SK-N-SH treated with all-trans-retinoic acid at 6 μM for 48 hours (cell line): ENCODE results near the gene NTMT1.

Experiments
- ARNTL ChIP-seq: fragments of 450-650 bp; formaldehyde crosslinking; IDR thresholded peaks from 2 replicates; pipeline ENCODE4 v1.5.0; 2020; ENCODE audit warnings: low read depth, mild to moderate bottlenecking, moderate library complexity, borderline replicate concordance
- BACH2 ChIP-seq: fragments of 250-450 bp; sonication (Bioruptor Pico); IDR thresholded peaks from 2 replicates; pipeline ENCODE4 v1.9.0; 2021; ENCODE audit warnings: mild to moderate bottlenecking, borderline replicate concordance
- CSDC2 ChIP-seq: fragments of 250-450 bp; sonication (Bioruptor Pico); IDR thresholded peaks from 2 replicates; pipeline ENCODE4 v1.5.0; 2020; ENCODE audit warnings: mild to moderate bottlenecking, moderate library complexity
- OSR1 ChIP-seq: fragments of 250-450 bp; sonication (Bioruptor Pico); IDR thresholded peaks from 2 replicates; pipeline ENCODE4 v1.8.0; 2022; ENCODE audit warnings: moderate library complexity, mild to moderate bottlenecking, inconsistent platforms
- RARB ChIP-seq: fragments of 250-450 bp; sonication (Bioruptor Pico); IDR thresholded peaks from 2 replicates; pipeline ENCODE4 v1.8.0; 2021; ENCODE audit warnings: mild to moderate bottlenecking, moderate library complexity
- SNAI2 ChIP-seq: fragments of 250-450 bp; sonication (Bioruptor Pico); IDR thresholded peaks from 2 replicates; pipeline ENCODE4 v1.5.0; 2020; ENCODE audit warnings: mild to moderate bottlenecking, moderate library complexity
- TCF4 ChIP-seq: fragments of 250-450 bp; sonication (Bioruptor Pico); IDR thresholded peaks from 2 replicates; pipeline ENCODE4 v1.8.0; 2021; ENCODE audit warnings: mild to moderate bottlenecking, moderate library complexity, borderline replicate concordance
- ZNF565 ChIP-seq: fragments of 450-650 bp; formaldehyde crosslinking; conservative IDR thresholded peaks from 2 replicates; pipeline ENCODE4 v1.5.0; 2020; ENCODE audit warnings: low read depth, mild to moderate bottlenecking, moderate library complexity
- ZNF70 ChIP-seq: fragments of 450-650 bp; formaldehyde crosslinking; IDR thresholded peaks from 2 replicates; pipeline ENCODE4 v1.5.0; 2020; ENCODE audit warnings: mild to moderate bottlenecking, moderate library complexity
- ZNF8 ChIP-seq: fragments of 450-650 bp; formaldehyde crosslinking; IDR thresholded peaks from 2 replicates; pipeline ENCODE4 v1.5.0; 2020; ENCODE audit warnings: mild to moderate bottlenecking, moderate library complexity
- TF ChIP-seq, protein P1 (sequence below): fragments of 250-450 bp; sonication (Bioruptor Pico); IDR thresholded peaks from 2 replicates; pipeline ENCODE4 v1.8.0; 2020; ENCODE audit warnings: mild to moderate bottlenecking, moderate library complexity, borderline replicate concordance
- TF ChIP-seq, protein P2 (sequence below): fragments of 250-450 bp; sonication (Bioruptor Pico); IDR thresholded peaks from 2 replicates; pipeline ENCODE4 v1.5.0; 2020; ENCODE audit warnings: mild to moderate bottlenecking, moderate library complexity

DNA sequence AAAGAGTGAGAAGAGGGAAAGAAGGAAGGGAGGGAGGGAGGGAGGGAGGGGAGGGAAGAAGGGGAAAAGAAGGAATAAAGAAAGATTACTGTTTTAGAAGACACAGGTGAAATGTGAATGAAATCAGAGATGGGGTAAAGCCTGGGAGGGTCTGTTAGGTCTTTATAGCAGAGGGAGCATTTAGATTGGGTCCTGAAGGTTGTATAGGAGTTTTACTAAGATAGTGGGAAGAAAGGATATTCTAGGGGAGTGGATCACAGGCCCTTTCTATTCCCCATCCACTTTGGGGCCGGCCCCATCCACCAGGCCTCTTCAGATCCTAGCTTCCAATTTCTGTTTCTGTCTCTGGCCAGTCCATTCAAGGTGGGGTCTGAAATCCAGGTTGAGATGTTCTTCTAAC is 40.6 kb upstream of the NTMT1 start:
- TF ChIP-seq SNAI2 (CRISPR knock-in tag) (no peak), BACH2 (CRISPR knock-in tag) (no peak), TCF4 (no peak), CSDC2 (CRISPR knock-in tag) (no peak), ZNF565 (CRISPR knock-in tag) (no peak), ZNF8 (CRISPR knock-in tag) (no peak), RARB (no peak), ARNTL (no peak), OSR1 (CRISPR knock-in tag) (no peak), ZNF70 (CRISPR knock-in tag) (no peak)
- TF ChIP-seq, protein P1, sequence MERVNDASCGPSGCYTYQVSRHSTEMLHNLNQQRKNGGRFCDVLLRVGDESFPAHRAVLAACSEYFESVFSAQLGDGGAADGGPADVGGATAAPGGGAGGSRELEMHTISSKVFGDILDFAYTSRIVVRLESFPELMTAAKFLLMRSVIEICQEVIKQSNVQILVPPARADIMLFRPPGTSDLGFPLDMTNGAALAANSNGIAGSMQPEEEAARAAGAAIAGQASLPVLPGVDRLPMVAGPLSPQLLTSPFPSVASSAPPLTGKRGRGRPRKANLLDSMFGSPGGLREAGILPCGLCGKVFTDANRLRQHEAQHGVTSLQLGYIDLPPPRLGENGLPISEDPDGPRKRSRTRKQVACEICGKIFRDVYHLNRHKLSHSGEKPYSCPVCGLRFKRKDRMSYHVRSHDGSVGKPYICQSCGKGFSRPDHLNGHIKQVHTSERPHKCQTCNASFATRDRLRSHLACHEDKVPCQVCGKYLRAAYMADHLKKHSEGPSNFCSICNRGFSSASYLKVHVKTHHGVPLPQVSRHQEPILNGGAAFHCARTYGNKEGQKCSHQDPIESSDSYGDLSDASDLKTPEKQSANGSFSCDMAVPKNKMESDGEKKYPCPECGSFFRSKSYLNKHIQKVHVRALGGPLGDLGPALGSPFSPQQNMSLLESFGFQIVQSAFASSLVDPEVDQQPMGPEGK = no peak
- TF ChIP-seq, protein P2, sequence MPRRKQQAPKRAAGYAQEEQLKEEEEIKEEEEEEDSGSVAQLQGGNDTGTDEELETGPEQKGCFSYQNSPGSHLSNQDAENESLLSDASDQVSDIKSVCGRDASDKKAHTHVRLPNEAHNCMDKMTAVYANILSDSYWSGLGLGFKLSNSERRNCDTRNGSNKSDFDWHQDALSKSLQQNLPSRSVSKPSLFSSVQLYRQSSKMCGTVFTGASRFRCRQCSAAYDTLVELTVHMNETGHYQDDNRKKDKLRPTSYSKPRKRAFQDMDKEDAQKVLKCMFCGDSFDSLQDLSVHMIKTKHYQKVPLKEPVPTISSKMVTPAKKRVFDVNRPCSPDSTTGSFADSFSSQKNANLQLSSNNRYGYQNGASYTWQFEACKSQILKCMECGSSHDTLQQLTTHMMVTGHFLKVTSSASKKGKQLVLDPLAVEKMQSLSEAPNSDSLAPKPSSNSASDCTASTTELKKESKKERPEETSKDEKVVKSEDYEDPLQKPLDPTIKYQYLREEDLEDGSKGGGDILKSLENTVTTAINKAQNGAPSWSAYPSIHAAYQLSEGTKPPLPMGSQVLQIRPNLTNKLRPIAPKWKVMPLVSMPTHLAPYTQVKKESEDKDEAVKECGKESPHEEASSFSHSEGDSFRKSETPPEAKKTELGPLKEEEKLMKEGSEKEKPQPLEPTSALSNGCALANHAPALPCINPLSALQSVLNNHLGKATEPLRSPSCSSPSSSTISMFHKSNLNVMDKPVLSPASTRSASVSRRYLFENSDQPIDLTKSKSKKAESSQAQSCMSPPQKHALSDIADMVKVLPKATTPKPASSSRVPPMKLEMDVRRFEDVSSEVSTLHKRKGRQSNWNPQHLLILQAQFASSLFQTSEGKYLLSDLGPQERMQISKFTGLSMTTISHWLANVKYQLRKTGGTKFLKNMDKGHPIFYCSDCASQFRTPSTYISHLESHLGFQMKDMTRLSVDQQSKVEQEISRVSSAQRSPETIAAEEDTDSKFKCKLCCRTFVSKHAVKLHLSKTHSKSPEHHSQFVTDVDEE (CRISPR knock-in tag) = no peak
